Caco-2 (cell line): ENCODE measurements around the gene TARM1. TPM values are rescaled to one million over a fixed set of nuclear protein-coding genes. Genes with fewer than 3 reads are reported as not detected.

ENCODE experiments used
- BruUV-seq: library from RNA; stranded (reverse); fragments of 400-500 nt; replicated peaks from 2 replicates; lab custom pipeline; 2021; lab: Mats Ljungman, UMichigan
- CTCF ChIA-PET: fragments of 300-600 bp; sonication (Branson Sonifier 250); formaldehyde crosslinking; loops from one replicate; lab custom pipeline; 2022; ENCODE audit warnings: antibody characterized with exemption; lab: Charles Lee
- POLR2A ChIA-PET: fragments of 300-600 bp; sonication (Branson Sonifier 250); formaldehyde crosslinking; loops from one replicate; lab custom pipeline; 2022; ENCODE audit warnings: antibody characterized with exemption; lab: Charles Lee
- DNase-seq, 2 experiments: peaks; one replicate each; pipeline versions ENCODE4 v3.0.0 to v3.0.0-alpha.2; 2020 to 2022
- H3K27me3 ChIP-seq: replicated peaks from 2 replicates; pipeline ENCODE4 v1.6.0; 2011; ENCODE audit warnings: low read length; ENCODE audit not compliant: control insufficient read depth, insufficient read depth
- H3K36me3 ChIP-seq: 2 replicates; pipeline ENCODE4 v1.5.1; 2011; ENCODE audit warnings: low read length; ENCODE audit not compliant: control insufficient read depth, insufficient read depth
- H3K4me1 ChIP-seq: fragments of 250-450 bp; sonication (Bioruptor Pico); 2 replicates; pipeline ENCODE4 v1.5.1; 2020; ENCODE audit warnings: mild to moderate bottlenecking
- H3K4me3 ChIP-seq: 2 replicates; pipeline ENCODE4 v1.5.1; 2011; ENCODE audit warnings: low read depth, mild to moderate bottlenecking, control low read depth, low read length
- H3K9me3 ChIP-seq: fragments of 250-450 bp; sonication (Bioruptor Pico); 2 replicates; pipeline ENCODE4 v1.5.1; 2020; ENCODE audit warnings: mild to moderate bottlenecking, moderate library complexity
- H3K27ac Mint-ChIP-seq: one replicate; pipeline ENCODE4 v1.8.0; 2022; ENCODE audit warnings: mixed read lengths; ENCODE audit not compliant: unreplicated experiment
- H3K27me3 Mint-ChIP-seq: one replicate; pipeline ENCODE4 v1.8.0; 2022; ENCODE audit warnings: mixed read lengths; ENCODE audit not compliant: insufficient read depth, unreplicated experiment
- H3K36me3 Mint-ChIP-seq: one replicate; pipeline ENCODE4 v1.8.0; 2022; ENCODE audit warnings: mild to moderate bottlenecking, mixed read lengths; ENCODE audit not compliant: insufficient read depth, unreplicated experiment
- H3K4me1 Mint-ChIP-seq: one replicate; pipeline ENCODE4 v1.8.0; 2022; ENCODE audit warnings: low read depth, mixed read lengths; ENCODE audit not compliant: unreplicated experiment
- H3K4me3 Mint-ChIP-seq: one replicate; pipeline ENCODE4 v1.8.0; 2022; ENCODE audit warnings: mild to moderate bottlenecking, moderate library complexity, mixed read lengths; ENCODE audit not compliant: unreplicated experiment
- H3K9me3 Mint-ChIP-seq: one replicate; pipeline ENCODE4 v1.8.0; 2022; ENCODE audit warnings: mixed read lengths; ENCODE audit not compliant: unreplicated experiment
- intact Hi-C: fragments of 100-400 bp; cut with micrococcal nuclease; formaldehyde crosslinking; loops from one replicate; pipeline ENCODE4 v1.10.0; 2022; ENCODE audit not compliant: unreplicated experiment
- total RNA-seq: library from RNA; stranded (reverse); gene quantifications from 2 replicates; pipeline ENCODE4 v1.2.3, GENCODE V29; 2022
- TF ChIP-seq, protein P1 (sequence below), 2 experiments: fragments of 200-600 bp in 1 of 2; IDR thresholded peaks; 1 replicate in 1 of 2; 2 replicates in 1 of 2; pipeline versions ENCODE4 v1.5.1 to v1.8.0; 2011 to 2022; ENCODE audit warnings: antibody characterized with exemption in 1 of 2, control low read depth in 1 of 2, inconsistent platforms in 1 of 2, low read depth in 1 of 2, low read length in 1 of 2, mild to moderate bottlenecking in 1 of 2, moderate library complexity in 1 of 2; ENCODE audit not compliant: insufficient read depth in 1 of 2, severe bottlenecking in 1 of 2, unreplicated experiment in 1 of 2

Gene TARM1
- total RNA-seq, 1 experiment from 2014 or later: not detected

- Histone ChIP-seq H3K36me3 (peaks cover 4% of the 10 kb centered on the region; the same call in 1 of the 2 replicates), H3K4me3 (no peak overlapping the region), H3K4me1 (no peaks in the 10 kb centered on the region), H3K27me3 (no peaks in the 10 kb centered on the region), H3K9me3 (no peaks in the 10 kb centered on the region)
- Mint-ChIP-seq H3K36me3 (peaks cover 61% of the 10 kb centered on the region), H3K4me1 (no peaks in the 10 kb centered on the region), H3K9me3 (no peaks in the 10 kb centered on the region), H3K27ac (no peak overlapping the region), H3K4me3 (no peak overlapping the region), H3K27me3 (no peaks in the 10 kb centered on the region)
- BruUV-seq: no TSS peak
- no peak for DNase-seq
- TF ChIP-seq, protein P1, sequence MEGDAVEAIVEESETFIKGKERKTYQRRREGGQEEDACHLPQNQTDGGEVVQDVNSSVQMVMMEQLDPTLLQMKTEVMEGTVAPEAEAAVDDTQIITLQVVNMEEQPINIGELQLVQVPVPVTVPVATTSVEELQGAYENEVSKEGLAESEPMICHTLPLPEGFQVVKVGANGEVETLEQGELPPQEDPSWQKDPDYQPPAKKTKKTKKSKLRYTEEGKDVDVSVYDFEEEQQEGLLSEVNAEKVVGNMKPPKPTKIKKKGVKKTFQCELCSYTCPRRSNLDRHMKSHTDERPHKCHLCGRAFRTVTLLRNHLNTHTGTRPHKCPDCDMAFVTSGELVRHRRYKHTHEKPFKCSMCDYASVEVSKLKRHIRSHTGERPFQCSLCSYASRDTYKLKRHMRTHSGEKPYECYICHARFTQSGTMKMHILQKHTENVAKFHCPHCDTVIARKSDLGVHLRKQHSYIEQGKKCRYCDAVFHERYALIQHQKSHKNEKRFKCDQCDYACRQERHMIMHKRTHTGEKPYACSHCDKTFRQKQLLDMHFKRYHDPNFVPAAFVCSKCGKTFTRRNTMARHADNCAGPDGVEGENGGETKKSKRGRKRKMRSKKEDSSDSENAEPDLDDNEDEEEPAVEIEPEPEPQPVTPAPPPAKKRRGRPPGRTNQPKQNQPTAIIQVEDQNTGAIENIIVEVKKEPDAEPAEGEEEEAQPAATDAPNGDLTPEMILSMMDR (IDR thresholded peaks at IDR 0.05; ENCODE audit: insufficient read depth in 1 of 2, low read depth in 1 of 2, low read length in 1 of 2, severe bottlenecking in 1 of 2, unreplicated experiment in 1 of 2): no peak
- ChIA-PET POLR2A (interaction anchor here (1.9 kb wide), 1 partner anchor 13 kb away, joined by 6 read pairs; the partner anchor contains the start of gene CNOT3), CTCF (no interaction called here)
- intact Hi-C loops: no loop called here
These were observed 43.2 kb upstream of the TARM1 start for GRCh38 chr19:54124393-54124792.

DNA sequence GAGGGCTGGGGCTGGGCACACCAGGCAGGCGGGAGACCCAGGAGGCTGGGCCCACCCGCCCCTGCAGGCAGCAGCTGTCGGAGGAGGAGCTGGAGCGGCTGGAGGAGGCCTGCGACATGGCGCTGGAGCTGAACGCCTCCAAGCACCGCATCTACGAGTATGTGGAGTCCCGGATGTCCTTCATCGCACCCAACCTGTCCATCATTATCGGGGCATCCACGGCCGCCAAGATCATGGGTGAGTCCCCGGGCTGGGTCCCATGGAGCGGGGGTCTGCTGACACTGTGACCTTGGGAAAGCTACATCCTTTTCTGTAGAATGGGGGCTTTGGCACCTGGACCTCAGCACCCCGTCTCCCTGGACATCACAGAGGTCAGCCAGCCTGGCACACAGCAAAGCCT lies 42.5 kb upstream of the TARM1 start:
- Histone ChIP-seq H3K4me1 (no peaks in the 10 kb centered on the region), H3K27me3 (no peaks in the 10 kb centered on the region), H3K9me3 (no peaks in the 10 kb centered on the region), H3K36me3 (peaks cover 4% of the 10 kb centered on the region; the same call in 1 of the 2 replicates), H3K4me3 (no peak overlapping the region)
- Mint-ChIP-seq H3K27ac (no peak overlapping the region), H3K4me3 (no peak overlapping the region), H3K4me1 (no peaks in the 10 kb centered on the region), H3K36me3 (peaks cover 62% of the 10 kb centered on the region), H3K9me3 (no peaks in the 10 kb centered on the region), H3K27me3 (no peaks in the 10 kb centered on the region)
- intact Hi-C loops: no loop called here
- ChIA-PET POLR2A (interaction anchor here (1.9 kb wide), 1 partner anchor 13 kb away, joined by 6 read pairs; the partner anchor contains the start of gene CNOT3), CTCF (no interaction called here)
- no peak for DNase-seq
- no TSS peak for BruUV-seq
- TF ChIP-seq, protein P1 (IDR thresholded peaks at IDR 0.05; ENCODE audit: insufficient read depth in 1 of 2, low read depth in 1 of 2, low read length in 1 of 2, severe bottlenecking in 1 of 2, unreplicated experiment in 1 of 2): no peak

DNA sequence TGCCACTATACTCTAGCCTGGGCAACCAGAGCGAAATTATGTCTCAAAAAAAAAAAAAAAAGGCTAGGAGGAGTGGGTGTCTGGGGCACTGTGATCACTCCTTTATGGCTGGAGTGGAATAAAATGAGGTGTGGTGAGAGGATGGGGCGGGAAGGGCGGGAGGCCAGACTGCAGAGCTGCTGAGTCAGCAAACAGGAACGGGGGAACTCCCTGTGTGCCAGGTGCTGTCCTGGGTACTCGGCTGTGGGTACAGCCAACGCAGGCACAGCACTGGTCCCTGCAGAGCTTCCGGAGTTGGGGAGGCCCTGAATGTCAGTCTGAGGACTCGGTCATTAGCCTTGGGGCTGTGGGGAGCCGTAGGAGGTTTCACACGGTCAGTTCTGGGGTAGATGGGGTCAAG lies 40.1 kb upstream of the TARM1 start:
- Mint-ChIP-seq H3K27ac (no peak overlapping the region), H3K4me3 (no peak overlapping the region), H3K4me1 (no peaks in the 10 kb centered on the region), H3K27me3 (no peaks in the 10 kb centered on the region), H3K36me3 (peaks cover 66% of the 10 kb centered on the region), H3K9me3 (no peaks in the 10 kb centered on the region)
- intact Hi-C loops: no loop called here
- 0 out of 2 replicates have a peak, but pooled peaks cover 3% of the 10 kb centered on the region for H3K4me1 ChIP-seq
- no peak overlapping the region for H3K4me3 ChIP-seq
- BruUV-seq: no TSS peak
- H3K36me3 ChIP-seq: peaks cover 4% of the 10 kb centered on the region
- DNase-seq: no peak
- TF ChIP-seq, protein P1 (IDR thresholded peaks at IDR 0.05; ENCODE audit: insufficient read depth in 1 of 2, low read depth in 1 of 2, low read length in 1 of 2, severe bottlenecking in 1 of 2, unreplicated experiment in 1 of 2): no peak
- ChIA-PET CTCF (no interaction called here), POLR2A (interaction anchor here (0.7 kb wide), 1 partner anchor 90 kb away, joined by 4 read pairs; no protein-coding TSS in a partner anchor)
- no peaks in the 10 kb centered on the region for H3K9me3 ChIP-seq
- H3K27me3 ChIP-seq: no peaks in the 10 kb centered on the region
